ENCODE results near the gene SYNPO2.

DNA sequence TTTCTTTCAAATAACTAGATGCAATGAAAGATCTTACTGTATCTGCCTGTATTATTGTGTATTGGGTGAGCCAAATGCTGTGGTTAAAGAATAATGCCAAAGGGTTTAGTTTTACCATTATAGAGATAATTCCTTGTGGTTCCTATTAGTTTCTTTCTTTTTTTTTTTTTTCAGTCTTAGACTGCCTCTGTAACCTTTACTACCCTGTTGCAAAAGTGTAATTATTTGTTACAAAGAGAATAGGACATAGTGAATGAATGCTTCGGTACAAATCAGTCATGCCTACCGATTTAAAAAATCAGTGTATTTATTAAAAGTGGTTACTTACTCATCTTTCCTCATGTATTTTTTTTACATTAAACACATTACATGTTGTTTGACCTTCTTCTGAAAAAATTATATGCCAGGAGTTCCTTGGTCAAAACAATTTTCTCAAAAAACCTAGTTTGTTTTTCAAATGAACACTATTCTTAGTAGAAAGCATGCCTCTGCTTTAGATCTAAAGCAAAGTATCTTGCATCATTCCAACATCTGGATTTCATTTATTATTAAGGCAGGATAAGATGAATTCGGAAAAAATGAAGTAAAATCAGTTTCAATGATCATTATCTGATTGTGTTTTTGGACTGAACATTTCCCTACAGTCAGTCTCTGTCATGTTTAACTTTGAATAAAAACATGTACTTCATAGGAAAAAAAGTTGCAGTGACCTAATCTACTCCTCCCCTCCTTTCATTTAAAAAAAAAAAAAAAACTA is 21.2 kb upstream of the SYNPO2 start:
- TF ChIP-seq, protein P1, sequence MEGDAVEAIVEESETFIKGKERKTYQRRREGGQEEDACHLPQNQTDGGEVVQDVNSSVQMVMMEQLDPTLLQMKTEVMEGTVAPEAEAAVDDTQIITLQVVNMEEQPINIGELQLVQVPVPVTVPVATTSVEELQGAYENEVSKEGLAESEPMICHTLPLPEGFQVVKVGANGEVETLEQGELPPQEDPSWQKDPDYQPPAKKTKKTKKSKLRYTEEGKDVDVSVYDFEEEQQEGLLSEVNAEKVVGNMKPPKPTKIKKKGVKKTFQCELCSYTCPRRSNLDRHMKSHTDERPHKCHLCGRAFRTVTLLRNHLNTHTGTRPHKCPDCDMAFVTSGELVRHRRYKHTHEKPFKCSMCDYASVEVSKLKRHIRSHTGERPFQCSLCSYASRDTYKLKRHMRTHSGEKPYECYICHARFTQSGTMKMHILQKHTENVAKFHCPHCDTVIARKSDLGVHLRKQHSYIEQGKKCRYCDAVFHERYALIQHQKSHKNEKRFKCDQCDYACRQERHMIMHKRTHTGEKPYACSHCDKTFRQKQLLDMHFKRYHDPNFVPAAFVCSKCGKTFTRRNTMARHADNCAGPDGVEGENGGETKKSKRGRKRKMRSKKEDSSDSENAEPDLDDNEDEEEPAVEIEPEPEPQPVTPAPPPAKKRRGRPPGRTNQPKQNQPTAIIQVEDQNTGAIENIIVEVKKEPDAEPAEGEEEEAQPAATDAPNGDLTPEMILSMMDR (IDR thresholded peaks at IDR 0.05), result no peak
- no peak for TF ChIP-seq POLR2A (IDR thresholded peaks at IDR 0.05)

All from testis (tissue), 2 donors.